K562 (cell line): ENCODE data around the gene GZF1. TPM values are rescaled to one million over a fixed set of nuclear protein-coding genes. Genes with fewer than 3 reads are reported as not detected.

ENCODE experiments used
- ATAC-seq: fragments of 200-7000 bp; cut with Tn5 transposase; 3 replicates; pipeline ENCODE4 v1.9.1; 2020; ENCODE audit warnings: moderate library complexity
- BruUV-seq: library from RNA; stranded (reverse); fragments of 400-500 nt; replicated peaks from 2 replicates; lab custom pipeline; 2021; lab: Mats Ljungman, UMichigan
- CTCF ChIA-PET: fragments of 300-600 bp; formaldehyde crosslinking; extraction: SDS; loops from one replicate; lab custom pipeline; 2021; ENCODE audit warnings: low intra/inter-chr PET ratio; lab: Yijun Ruan, JAX
- POLR2A ChIA-PET: fragments of 300-600, 350-650 bp; sonication (Branson Sonifier 250); formaldehyde crosslinking; extraction: SDS; loops from one replicate; lab custom pipeline; 2021; ENCODE audit warnings: antibody characterized with exemption, inconsistent platforms; lab: Yijun Ruan, JAX
- DNase-seq, 4 experiments: peaks; one replicate each; pipeline versions ENCODE4 v3.0.0 to v3.0.0-alpha.2; 2011 to 2018; ENCODE audit warnings: low spot score in 3 of 4, mixed read lengths in 3 of 4; ENCODE audit errors: extremely low read depth in 1 of 4
- FAIRE-seq: peaks from 2 replicates; lab custom pipeline; 2011; peaks lifted over from hg19 to GRCh38; lab: Jason Lieb, UNC
- H2AFZ ChIP-seq: 2 replicates; pipeline ENCODE4 v1.6.0; 2011; ENCODE audit warnings: low read depth, low read length, control low read depth, inconsistent platforms
- H3K27ac ChIP-seq: fragments of 200-600 bp; 3 replicates; pipeline ENCODE4 v1.8.0; 2011; ENCODE audit warnings: low read depth, mild to moderate bottlenecking, control low read depth, inconsistent platforms, low read length, moderate library complexity, mixed read lengths; ENCODE audit errors: extremely low read depth
- H3K27me3 ChIP-seq, 2 experiments: fragments of 300-600 bp in 1 of 2; 2 replicates in 1 of 2; 3 replicates in 1 of 2; pipeline versions ENCODE4 v1.6.0 to v1.8.0; 2011; ENCODE audit warnings: inconsistent platforms in 2 of 2, low read length in 2 of 2, mild to moderate bottlenecking in 1 of 2, mixed read lengths in 1 of 2, moderate library complexity in 1 of 2; ENCODE audit not compliant: control insufficient read depth in 2 of 2, insufficient read depth in 2 of 2
- H3K36me3 ChIP-seq: fragments of 300-600 bp; 3 replicates; pipeline ENCODE4 v1.8.0; 2011; ENCODE audit warnings: mild to moderate bottlenecking, low read length, inconsistent platforms; ENCODE audit not compliant: control insufficient read depth, insufficient read depth
- H3K4me1 ChIP-seq, 2 experiments: fragments of 200-600 bp in 1 of 2; replicated peaks in 1 of 2; 2 replicates in 1 of 2; 3 replicates in 1 of 2; pipeline versions ENCODE4 v1.5.1 to v1.8.0; 2011; ENCODE audit warnings: inconsistent platforms in 2 of 2, low read length in 2 of 2, mild to moderate bottlenecking in 1 of 2, mixed read lengths in 1 of 2, moderate library complexity in 1 of 2; ENCODE audit not compliant: control insufficient read depth in 2 of 2, insufficient read depth in 2 of 2
- H3K4me2 ChIP-seq: 2 replicates; pipeline ENCODE4 v1.6.1; 2011; ENCODE audit warnings: low read length, control low read depth, inconsistent platforms, mixed read lengths; ENCODE audit not compliant: insufficient read depth
- H3K4me3 ChIP-seq: fragments of 200-600 bp; sonication (generic), shearing (Covaris generic); 2 replicates; pipeline ENCODE4 v1.5.1; 2016; ENCODE audit warnings: control low read depth, inconsistent platforms
- H3K79me2 ChIP-seq: fragments of 200-600 bp; 3 replicates; pipeline ENCODE4 v1.8.0; 2011; ENCODE audit warnings: low read length, inconsistent platforms; ENCODE audit not compliant: control insufficient read depth, insufficient read depth
- H3K9ac ChIP-seq, 2 experiments: 2 replicates each; pipeline versions ENCODE4 v1.6.0 to v1.6.1; 2011; ENCODE audit warnings: low read depth in 2 of 2, low read length in 2 of 2, control low read depth in 1 of 2, inconsistent platforms in 1 of 2, mild to moderate bottlenecking in 1 of 2, mixed read lengths in 1 of 2; ENCODE audit not compliant: insufficient read depth in 1 of 2
- H3K9me1 ChIP-seq: one replicate; pipeline ENCODE4 v1.6.0; 2011; ENCODE audit warnings: inconsistent platforms, mild to moderate bottlenecking, low read length, moderate library complexity; ENCODE audit not compliant: control insufficient read depth, insufficient read depth
- H3K9me3 ChIP-seq: replicated peaks from 2 replicates; pipeline ENCODE4 v1.5.1; 2011; ENCODE audit warnings: low read depth, low read length, inconsistent platforms; ENCODE audit not compliant: control insufficient read depth, insufficient read depth
- H4K20me1 ChIP-seq: replicated peaks from 2 replicates; pipeline ENCODE4 v1.6.1; 2011; ENCODE audit warnings: low read length, inconsistent platforms, mixed read lengths; ENCODE audit not compliant: control insufficient read depth, insufficient read depth
- COPS2 ChIP-seq: fragments of 450-650 bp; conservative IDR thresholded peaks from 2 replicates; pipeline ENCODE4 v1.6.1; 2016; ENCODE audit warnings: mild to moderate bottlenecking, moderate library complexity
- HIVEP1 ChIP-seq: fragments of 250-450 bp; sonication (Bioruptor Pico); IDR thresholded peaks from 2 replicates; pipeline ENCODE4 v1.4.0; 2020; ENCODE audit warnings: mild to moderate bottlenecking
- NR2C1 ChIP-seq, 2 experiments: fragments of 450-650 bp; IDR thresholded peaks; 2 replicates each; pipeline ENCODE4 v1.6.1; 2017; ENCODE audit warnings: mild to moderate bottlenecking in 2 of 2, antibody characterized with exemption in 1 of 2, inconsistent platforms in 1 of 2, missing compliant biosample characterization in 1 of 2, missing genetic modification characterization in 1 of 2
- NR2C2 ChIP-seq, 2 experiments: fragments of 200-800 bp in 1 of 2; sonication (Bioruptor generic) in 1 of 2; sonication (generic) in 1 of 2; formaldehyde crosslinking in 1 of 2; IDR thresholded peaks; 2 replicates each; pipeline versions ENCODE4 v1.6.1 to v1.8.0; 2016 to 2022; ENCODE audit warnings: mild to moderate bottlenecking in 1 of 2, missing compliant biosample characterization in 1 of 2, missing genetic modification characterization in 1 of 2, missing genetic modification reagents in 1 of 2
- TCF7L2 ChIP-seq: fragments of 150-350 bp; IDR thresholded peaks from 2 replicates; pipeline ENCODE4 v1.6.1; 2016; ENCODE audit warnings: low read depth, mild to moderate bottlenecking, low read length, moderate library complexity
- WGBS: fragments of 100-300 bp; shearing (Covaris generic); methylation state at CpG from one replicate; pipeline ENCODE4 v1.1.6; 2016; ENCODE audit warnings: low coverage, mixed read lengths; ENCODE audit not compliant: insufficient coverage; ENCODE audit errors: missing lambda C conversion rate; 5-methylcytosine and 5-hydroxymethylcytosine counted together
- in situ Hi-C: fragments of 300-500 bp; cut with MboI; formaldehyde crosslinking; loops from 4 replicates; pipeline ENCODE4 v1.15.0; 2018; ENCODE audit warnings: inconsistent platforms, mixed read lengths
- intact Hi-C: fragments of 100-400 bp; cut with micrococcal nuclease; formaldehyde crosslinking; loops from 2 replicates; pipeline ENCODE4 v1.14.2; 2022
- polyA plus RNA-seq, 8 experiments: library from polyadenylated mRNA; depleted of rRNA in 4 of 8; stranded (reverse) in 5 of 8; unstranded in 3 of 8; fragments of >200 nt; fragmentation: Nextera tagmentation in 2 of 8; fragmentation: Illumina TruSeq in 1 of 8; extraction: Ambion mirVana in 2 of 8; extraction: Trizol in 1 of 8; gene quantifications; 2 replicates each; pipeline versions ENCODE4 v1.2.1 to v1.2.3, GENCODE V29; 2011 to 2014; ENCODE audit warnings: inconsistent platforms in 1 of 8, missing spikeins in 1 of 8
- total RNA-seq, 7 experiments: library from RNA; depleted of rRNA in 6 of 7; stranded (reverse); fragments of >200 nt in 6 of 7; fragmentation: Illumina TruSeq in 2 of 7; extraction: Trizol in 2 of 7; gene quantifications; 2 replicates each; pipeline versions ENCODE4 v1.2.1 to v1.2.3, GENCODE V29; 2011 to 2021; ENCODE audit warnings: low replicate concordance in 1 of 7

Gene GZF1
- total and polyA plus RNA-seq, 9 of the 15 experiments (the other 6 are each of a cell fraction or from before 2014, with no cell fraction given): 1.2 to 15.7 (median 7.4) TPM

GRCh38 chr20:23406880-23407279, 44.9 kb downstream of the GZF1 start:
- H3K4me2 ChIP-seq: no peak overlapping the region
- DNase-seq (no peak), FAIRE-seq (no peak), ATAC-seq (no peak)
- in situ Hi-C loops (no loop called here), intact Hi-C loops (no loop called here)
- H2AFZ ChIP-seq: no peak overlapping the region
- no peak overlapping the region for H3K9ac ChIP-seq
- peaks cover 12% of the 10 kb centered on the region; the same call in 1 of the 3 replicates for H3K36me3 ChIP-seq
- H3K9me3 ChIP-seq: no peaks in the 10 kb centered on the region
- H4K20me1 ChIP-seq: no peaks in the 10 kb centered on the region
- ChIA-PET CTCF (no interaction called here), POLR2A (interaction anchor here (1.6 kb wide), 1 partner anchor 14 kb away, joined by 8 read pairs; the partner anchor contains the start of gene NAPB)
- peaks cover 83% of the 10 kb centered on the region for H3K79me2 ChIP-seq
- H3K4me3 ChIP-seq: no peak overlapping the region
- BruUV-seq: no TSS peak
- TF ChIP-seq TCF7L2: no peak
- TF ChIP-seq HIVEP1 (CRISPR knock-in tag): no peak
- no peak for TF ChIP-seq COPS2
- TF ChIP-seq NR2C1 (IDR thresholded peaks at IDR 0.05): peak; percentile 51; the same call in 1 of the 2 replicates
- TF ChIP-seq NR2C1 (tag; IDR thresholded peaks at IDR 0.05): peak; percentile 53; the same call in 1 of the 2 replicates
- no peak for TF ChIP-seq NR2C2 (CRISPR knock-in tag; IDR thresholded peaks at IDR 0.05)
- TF ChIP-seq NR2C2 (tag; IDR thresholded peaks at IDR 0.05): peak; percentile 35; the same call in 1 of the 2 replicates
- WGBS: 91% methylated on average over 1 of the region's 1 CpG
- H3K9me1 ChIP-seq: no peaks in the 10 kb centered on the region
- no peaks in the 10 kb centered on the region for H3K27me3 ChIP-seq
- H3K4me1 ChIP-seq: peaks cover 0 to under 1% of the 10 kb centered on the region in 2 experiments; a peak in 1 of 5 replicates
- no peak overlapping the region for H3K27ac ChIP-seq
